Stimulated activated CD8-positive, alpha-beta memory T cell treated with anti-CD3 and anti-CD28 coated beads, Interleukin-15, amount 100 ng/mL, for 1 hour (primary cell): ENCODE data around the gene UVRAG.
"Not testable (repeated sequence)": the region's sequence is repeated elsewhere in the genome, so short reads cannot be mapped to it uniquely, and the experiment has no call there.

Experiments used
- DNase-seq: peaks from one replicate; pipeline ENCODE4 v3.0.0-alpha.2; 2020; ENCODE audit warnings: low read depth

The UVRAG gene

DNA sequence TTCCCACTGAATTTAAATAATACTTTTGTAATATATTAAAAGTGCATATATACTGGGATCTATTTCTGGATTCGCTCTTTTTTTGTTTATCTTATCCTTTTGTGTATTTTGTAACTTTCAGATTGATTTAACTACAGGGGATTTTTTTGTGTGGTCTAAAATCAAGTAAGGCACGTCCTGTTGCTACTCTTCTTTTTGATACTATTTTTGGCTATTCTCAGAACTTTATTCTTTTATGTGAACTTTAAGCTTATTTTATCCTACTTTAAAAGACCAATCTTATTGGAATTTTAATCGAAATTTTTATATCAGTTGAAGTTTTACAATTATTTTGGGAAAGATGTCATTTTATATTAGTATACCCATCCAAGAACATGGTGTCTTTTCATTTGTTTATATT lies 106.8 kb downstream of the UVRAG start:
- no peak for DNase-seq

DNA sequence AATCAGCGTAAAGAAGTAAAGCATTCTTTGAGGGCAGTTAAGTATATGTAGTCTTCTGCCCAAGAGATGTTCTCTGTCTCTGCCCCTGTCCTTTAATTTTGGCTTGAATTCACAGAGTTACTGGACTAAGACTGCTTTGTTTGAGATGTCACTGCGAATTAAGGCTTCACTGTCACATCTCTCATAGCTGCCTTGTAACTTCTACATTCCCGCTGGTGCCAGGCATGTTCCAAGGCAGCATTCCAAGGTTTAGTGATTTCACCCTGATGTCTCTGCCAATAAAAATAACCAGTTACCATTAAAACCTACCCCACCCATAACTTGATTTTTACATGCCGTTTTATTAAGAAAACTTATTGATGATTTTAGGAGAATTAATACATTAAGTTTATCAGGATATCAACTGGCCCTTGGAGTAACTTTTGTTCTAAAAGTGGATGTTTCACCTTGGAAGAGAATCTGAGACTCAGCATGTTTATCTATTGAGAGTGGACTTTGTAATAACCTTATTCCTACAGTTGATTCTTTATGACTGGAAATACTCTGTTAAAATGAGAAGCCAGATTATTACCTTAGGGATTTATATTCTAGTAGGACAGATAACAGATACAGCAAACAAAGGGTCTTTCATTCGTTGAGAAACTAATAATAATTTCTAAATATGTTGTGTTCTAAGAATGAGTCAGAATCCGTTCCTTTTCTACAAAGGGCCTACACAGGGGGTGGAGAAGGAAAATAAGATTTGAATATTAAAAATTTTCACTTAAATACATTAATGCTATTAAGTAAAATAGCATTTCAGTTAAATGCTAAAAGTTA lies 110.2 kb downstream of the UVRAG start:
- no peak for DNase-seq

- DNase-seq, result no peak
Observed at GRCh38 chr11:75925785-75926164, 110.8 kb downstream of the UVRAG start.

DNA sequence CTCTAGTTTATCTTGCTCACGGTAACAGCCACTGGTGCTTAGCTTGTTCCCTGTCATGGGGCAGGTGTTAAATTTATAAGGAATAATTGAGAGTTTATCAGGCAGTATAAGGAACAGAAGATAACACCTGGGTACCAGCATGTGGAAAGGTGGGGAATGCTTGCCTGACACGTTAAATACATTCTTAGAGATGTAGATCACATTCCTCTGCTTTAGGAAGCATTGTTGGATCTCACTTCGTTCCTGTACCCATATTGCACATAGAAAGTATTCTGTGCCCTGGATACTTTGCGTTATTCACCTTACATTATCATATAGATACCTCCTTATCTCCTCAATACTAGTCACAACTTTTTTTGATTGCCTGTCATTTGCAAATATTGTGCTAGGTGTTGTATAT lies 114.7 kb downstream of the UVRAG start:
- DNase-seq, result no peak

GRCh38 chr11:75930534-75930933 lies 115.5 kb downstream of the UVRAG start:
- DNase-seq, result no peak

DNA sequence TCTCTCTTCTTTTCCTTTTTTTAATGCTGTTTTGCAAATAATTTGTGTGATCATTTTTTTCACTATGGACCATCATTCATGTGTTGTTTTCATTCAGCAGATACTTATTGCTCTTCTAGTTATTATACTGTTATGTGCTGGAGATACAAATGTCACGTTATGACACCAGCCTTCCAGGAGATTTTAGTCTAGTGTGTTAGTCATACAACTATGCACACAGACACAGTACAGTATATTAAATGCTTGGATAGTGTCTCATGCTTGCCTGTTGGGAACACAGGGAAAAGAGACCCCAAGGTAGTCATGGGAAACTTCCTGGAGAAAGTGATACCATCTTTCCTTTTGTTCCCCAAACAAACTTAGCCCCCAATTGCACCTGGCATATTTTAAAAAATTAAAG lies 116.1 kb downstream of the UVRAG start:
- DNase-seq, result no peak

DNA sequence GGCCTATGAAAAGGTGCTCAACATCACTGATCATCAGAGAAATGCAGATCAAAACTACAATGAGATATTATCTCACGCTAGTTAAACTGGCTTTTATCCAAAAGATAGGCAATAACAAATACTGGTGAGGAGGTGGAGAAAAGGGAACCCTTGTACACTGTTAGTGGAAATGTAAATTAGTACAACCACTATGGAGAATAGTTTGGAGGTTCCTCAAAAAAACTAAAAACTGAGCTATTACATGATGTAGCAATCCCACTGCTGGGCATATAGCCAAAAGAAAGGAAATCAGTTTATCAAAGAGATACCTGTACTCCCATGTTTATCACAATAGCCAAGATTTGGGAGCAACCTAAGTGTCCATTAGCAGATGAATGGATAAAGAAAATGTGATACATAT lies 118.7 kb downstream of the UVRAG start:
- DNase-seq, result not testable (repeated sequence)

GRCh38 chr11:75934851-75935250 lies 119.8 kb downstream of the UVRAG start:
- DNase-seq, result no peak

DNA sequence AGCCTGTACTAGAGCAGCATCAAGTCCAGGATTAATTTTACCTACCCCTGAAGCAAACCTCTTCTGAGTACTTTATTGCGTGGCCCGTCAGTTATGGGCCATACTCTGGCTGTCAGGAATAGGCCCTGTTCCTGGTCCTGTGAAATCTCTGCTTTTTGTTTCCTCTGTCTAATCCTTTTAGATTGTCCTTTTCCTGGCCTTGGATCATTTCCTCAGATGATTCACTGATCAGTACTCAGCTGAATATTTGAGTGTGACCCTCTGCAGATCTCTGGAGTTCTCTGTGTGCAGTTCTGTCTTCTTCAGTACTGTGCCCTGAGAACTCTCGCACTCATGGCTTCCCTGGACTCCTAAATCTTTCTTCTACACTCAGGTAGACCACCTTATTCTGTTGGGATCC lies 123.5 kb downstream of the UVRAG start:
- DNase-seq, result no peak

- no peak for DNase-seq
Observed at GRCh38 chr11:75939516-75939915, 124.5 kb downstream of the UVRAG start.

GRCh38 chr11:75939992-75940391 lies 125.0 kb downstream of the UVRAG start:
- no peak for DNase-seq

DNA sequence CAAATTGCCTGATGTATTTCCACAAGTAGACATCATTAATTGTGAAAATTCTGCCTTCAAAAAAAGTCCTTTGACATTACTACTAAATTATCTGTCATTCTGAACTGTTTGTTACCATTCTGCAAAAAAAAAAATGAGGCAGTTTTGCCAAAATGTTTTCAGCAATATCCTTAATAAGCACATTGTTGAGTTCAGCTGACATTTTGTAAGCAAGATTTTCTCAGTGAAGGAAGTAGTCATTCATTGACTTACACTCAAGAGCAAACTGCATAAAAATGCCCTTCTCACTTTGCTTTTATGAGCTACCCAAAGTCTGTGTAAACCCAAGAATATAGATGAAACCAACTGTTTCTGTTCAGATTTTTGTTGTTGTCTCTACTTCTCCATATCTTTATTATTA lies 125.9 kb downstream of the UVRAG start:
- no peak for DNase-seq

DNA sequence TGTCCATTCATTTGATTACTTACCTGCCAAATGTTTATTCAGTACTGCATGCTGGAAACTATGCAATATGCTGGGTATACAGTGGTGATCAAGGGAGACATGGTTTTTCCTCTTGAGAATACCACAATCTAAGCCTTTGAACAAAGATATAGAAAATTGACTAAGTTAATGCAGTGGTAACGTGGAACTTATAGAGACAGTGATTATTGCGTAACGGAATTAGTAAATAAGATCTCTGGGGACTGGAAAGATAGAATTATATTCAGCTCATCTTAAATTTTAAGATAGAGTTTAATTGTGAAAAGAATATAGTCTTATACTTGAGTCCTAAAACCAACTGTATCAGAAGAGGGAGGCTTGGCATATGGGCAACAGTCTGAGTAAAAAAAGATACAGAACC lies 129.5 kb downstream of the UVRAG start:
- DNase-seq, result no peak

GRCh38 chr11:75945446-75945845 lies 130.4 kb downstream of the UVRAG start:
- no peak for DNase-seq

- DNase-seq, result no peak
Observed at GRCh38 chr11:75945947-75946346, 130.9 kb downstream of the UVRAG start.

- DNase-seq, result no peak
Observed at GRCh38 chr11:75946531-75947530, 131.8 kb downstream of the UVRAG start.

DNA sequence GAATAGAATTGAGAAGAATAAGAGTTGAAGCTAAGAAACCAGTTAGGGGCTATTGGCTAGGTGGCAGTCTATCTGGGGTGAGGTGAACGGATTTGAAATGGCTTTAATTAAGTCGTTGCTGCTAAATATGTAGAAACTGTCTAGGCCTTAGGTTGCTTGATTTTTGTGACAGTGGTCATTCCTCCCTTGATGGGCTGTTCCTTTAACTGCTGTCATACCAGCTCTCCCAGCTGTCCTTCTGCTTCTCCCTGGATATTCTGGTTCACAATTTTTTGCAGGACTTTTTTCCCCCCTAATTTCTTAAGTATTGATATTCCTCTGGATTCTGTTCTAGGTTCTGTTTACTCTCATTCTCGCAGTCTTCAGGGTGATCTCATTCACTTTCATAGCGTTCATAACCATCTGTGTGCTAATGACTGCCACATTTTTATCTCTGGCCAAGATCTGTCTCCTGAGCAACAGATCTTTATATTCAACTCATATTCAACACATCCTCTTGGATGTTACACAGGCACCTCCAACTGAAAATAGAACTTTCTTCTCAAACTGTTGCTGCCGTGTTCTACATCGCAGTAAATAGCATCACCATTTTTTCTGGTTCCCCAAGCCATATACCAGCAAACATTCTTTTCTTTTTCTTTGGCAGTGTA lies 134.1 kb downstream of the UVRAG start:
- no peak for DNase-seq

- no peak for DNase-seq
Observed at GRCh38 chr11:75950141-75950540, 135.1 kb downstream of the UVRAG start.

DNA sequence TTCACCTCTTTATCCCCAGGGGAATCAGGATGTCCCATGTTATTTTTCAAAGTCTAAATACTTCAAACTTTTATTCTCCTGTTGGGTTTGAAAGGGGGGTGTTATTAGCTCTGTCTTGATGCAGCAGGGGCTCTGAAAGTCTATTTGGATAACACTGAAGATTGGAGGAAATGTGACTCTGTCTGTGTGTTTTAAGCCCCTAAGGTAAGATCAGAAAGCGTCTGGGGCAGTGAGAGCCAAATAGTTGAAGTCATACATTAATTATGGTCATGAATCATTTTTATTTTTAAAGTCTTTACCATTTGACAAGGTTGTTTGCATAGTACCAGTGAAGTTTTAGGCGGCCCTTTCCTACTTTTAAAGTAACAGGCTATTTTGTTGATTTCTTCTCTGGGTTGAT lies 139.0 kb downstream of the UVRAG start:
- no peak for DNase-seq

DNA sequence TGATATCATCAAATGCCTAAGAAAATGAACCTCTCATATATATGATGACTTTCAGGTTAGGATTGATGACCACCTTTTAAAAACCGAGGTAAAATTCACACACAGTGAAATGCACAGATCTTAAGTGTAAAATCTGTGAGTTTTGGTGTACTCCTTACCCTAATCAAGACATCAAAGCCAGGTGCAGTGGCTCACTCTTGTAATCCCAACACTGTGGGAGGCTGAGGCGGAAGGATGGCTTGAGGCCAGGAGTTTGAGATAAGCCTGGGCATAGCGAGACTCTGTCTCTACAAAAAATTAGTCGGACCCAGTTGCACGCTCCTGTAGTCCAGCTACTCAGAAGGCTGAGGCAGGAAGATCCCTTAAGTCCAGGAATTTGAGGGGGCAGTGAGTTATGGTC lies 140.4 kb downstream of the UVRAG start:
- DNase-seq, result no peak

DNA sequence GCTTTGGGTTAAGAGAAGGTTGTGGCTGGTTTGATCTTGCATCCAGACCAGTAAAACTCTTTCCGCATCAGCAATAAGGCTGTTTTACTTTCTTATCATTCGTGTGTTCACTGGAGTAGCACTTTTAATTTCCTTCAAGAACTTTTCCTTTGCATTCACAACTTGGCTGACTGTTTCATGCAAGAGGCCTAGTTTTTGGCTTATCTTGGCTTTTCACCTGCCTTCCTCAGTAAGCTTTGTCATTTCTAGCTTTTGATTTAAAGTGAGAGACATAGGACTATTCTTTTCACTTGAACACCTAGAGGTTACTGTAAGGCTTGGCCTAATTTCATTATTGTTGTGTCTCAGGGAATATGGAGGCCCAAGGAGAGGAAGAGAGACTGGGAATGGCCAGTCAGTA lies 144.5 kb downstream of the UVRAG start:
- DNase-seq, result no peak

DNA sequence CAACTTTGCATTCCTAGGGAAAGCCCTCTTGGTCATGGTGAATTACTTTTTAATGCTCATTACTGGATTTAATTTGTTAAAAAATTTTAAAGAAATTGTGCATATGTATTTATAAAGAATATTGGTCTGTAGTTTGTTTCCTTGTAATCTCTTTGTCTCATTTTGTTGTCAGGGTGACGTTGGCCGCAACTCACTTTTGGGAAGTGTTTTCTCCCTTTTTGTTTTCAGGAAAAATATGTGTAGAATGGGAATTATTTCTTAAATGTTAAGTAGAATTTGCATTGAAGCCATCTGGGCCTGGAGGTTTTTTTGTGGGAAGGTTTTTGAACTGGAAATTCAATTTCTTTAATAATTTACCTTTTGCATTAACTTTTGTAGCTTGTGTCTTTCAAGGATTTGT lies 149.1 kb downstream of the UVRAG start:
- DNase-seq, result no peak
